ENCODE results near the gene ZDHHC11B. TPM values are rescaled to one million over a fixed set of nuclear protein-coding genes. Genes with fewer than 3 reads are reported as not detected.

The ZDHHC11B gene
- total RNA-seq, 1 donor = under 0.01 TPM

- no peak for TF ChIP-seq CTCF (IDR thresholded peaks at IDR 0.05; ENCODE audit: insufficient read depth, low read length)
- peak overlapping the region; percentile 17 for H3K4me3 ChIP-seq (ENCODE audit: low read depth, low read length)
- peak; percentile 70 for DNase-seq (ENCODE audit: low read depth)
Observed at GRCh38 chr5:672329-673160, 112.0 kb downstream of the ZDHHC11B start.

- peak; percentile 99 for TF ChIP-seq CTCF (IDR thresholded peaks at IDR 0.05; ENCODE audit: insufficient read depth, low read length)
- peak; percentile 41 for DNase-seq (ENCODE audit: low read depth)
- H3K4me3 ChIP-seq (ENCODE audit: low read depth, low read length) = peak overlapping the region; percentile 49
Observed at GRCh38 chr5:671459-672328, 112.8 kb downstream of the ZDHHC11B start.

- TF ChIP-seq CTCF (IDR thresholded peaks at IDR 0.05; ENCODE audit: insufficient read depth, low read length) = no peak
- DNase-seq (ENCODE audit: low read depth) = no peak
- no peak overlapping the region for H3K4me3 ChIP-seq (ENCODE audit: low read depth, low read length)
Observed at GRCh38 chr5:670396-671270, 113.9 kb downstream of the ZDHHC11B start.

- no peak for TF ChIP-seq CTCF (IDR thresholded peaks at IDR 0.05; ENCODE audit: insufficient read depth, low read length)
- no peak for DNase-seq (ENCODE audit: low read depth)
- no peak overlapping the region for H3K4me3 ChIP-seq (ENCODE audit: low read depth, low read length)
Observed at GRCh38 chr5:669842-670395, 114.6 kb downstream of the ZDHHC11B start.

GRCh38 chr5:669111-669841 lies 115.3 kb downstream of the ZDHHC11B start:
- no peak overlapping the region for H3K4me3 ChIP-seq (ENCODE audit: low read depth, low read length)
- no peak for DNase-seq (ENCODE audit: low read depth)

More at GRCh38 chr5:669111-669841, 115.3 kb downstream of the ZDHHC11B start:
- TF ChIP-seq CTCF (IDR thresholded peaks at IDR 0.05; ENCODE audit: insufficient read depth, low read length) = peak; percentile 59
